Body of pancreas (tissue), 4 donors: ENCODE results near the gene TMEM217.

Source experiments
- POLR2A ChIP-seq, 3 donors: fragments of 450-650 bp; IDR thresholded peaks; one replicate each; pipeline ENCODE4 v1.6.1; 2016; ENCODE audit warnings: antibody characterized with exemption in 3 of 3, mild to moderate bottlenecking in 2 of 3
- TF ChIP-seq, protein P1 (sequence below), 7 experiments: fragments of 450-650 bp in 4 of 7; fragments of 200-600 bp in 3 of 7; sonication (generic) in 3 of 7; IDR thresholded peaks; one replicate each; pipeline ENCODE4 v1.5.1; 2016 to 2019; ENCODE audit warnings: antibody characterized with exemption in 7 of 7

DNA sequence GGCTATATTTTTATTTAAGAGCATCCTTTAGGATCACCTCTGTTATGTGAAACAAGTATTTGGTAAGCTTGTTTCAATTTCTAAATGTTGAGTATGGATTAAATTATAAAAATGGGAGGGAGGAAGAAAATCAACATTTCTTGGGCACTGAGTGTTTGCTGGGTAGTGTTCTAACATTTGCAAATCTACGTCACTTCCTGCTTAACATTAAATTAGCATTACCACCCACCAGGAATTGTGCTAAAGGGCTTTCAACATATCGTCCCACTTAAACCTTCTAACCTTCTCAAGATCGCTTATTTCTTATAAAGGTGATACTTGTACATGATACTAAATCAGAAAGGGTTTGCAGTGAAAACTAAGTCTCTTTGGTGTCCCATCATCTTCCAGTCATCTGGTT, 7.9 kb upstream of the TMEM217 start:
- TF ChIP-seq, protein P1, sequence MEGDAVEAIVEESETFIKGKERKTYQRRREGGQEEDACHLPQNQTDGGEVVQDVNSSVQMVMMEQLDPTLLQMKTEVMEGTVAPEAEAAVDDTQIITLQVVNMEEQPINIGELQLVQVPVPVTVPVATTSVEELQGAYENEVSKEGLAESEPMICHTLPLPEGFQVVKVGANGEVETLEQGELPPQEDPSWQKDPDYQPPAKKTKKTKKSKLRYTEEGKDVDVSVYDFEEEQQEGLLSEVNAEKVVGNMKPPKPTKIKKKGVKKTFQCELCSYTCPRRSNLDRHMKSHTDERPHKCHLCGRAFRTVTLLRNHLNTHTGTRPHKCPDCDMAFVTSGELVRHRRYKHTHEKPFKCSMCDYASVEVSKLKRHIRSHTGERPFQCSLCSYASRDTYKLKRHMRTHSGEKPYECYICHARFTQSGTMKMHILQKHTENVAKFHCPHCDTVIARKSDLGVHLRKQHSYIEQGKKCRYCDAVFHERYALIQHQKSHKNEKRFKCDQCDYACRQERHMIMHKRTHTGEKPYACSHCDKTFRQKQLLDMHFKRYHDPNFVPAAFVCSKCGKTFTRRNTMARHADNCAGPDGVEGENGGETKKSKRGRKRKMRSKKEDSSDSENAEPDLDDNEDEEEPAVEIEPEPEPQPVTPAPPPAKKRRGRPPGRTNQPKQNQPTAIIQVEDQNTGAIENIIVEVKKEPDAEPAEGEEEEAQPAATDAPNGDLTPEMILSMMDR (IDR thresholded peaks at IDR 0.05): no peak
- TF ChIP-seq POLR2A (IDR thresholded peaks at IDR 0.05): no peak
